Cortex of kidney (tissue), 1 donor: ENCODE measurements around the gene USP6NL.

Source experiments
- DNase-seq: peaks from one replicate; lab custom pipeline; 2025; lab: John Stamatoyannopoulos, UW

USP6NL gene

DNA sequence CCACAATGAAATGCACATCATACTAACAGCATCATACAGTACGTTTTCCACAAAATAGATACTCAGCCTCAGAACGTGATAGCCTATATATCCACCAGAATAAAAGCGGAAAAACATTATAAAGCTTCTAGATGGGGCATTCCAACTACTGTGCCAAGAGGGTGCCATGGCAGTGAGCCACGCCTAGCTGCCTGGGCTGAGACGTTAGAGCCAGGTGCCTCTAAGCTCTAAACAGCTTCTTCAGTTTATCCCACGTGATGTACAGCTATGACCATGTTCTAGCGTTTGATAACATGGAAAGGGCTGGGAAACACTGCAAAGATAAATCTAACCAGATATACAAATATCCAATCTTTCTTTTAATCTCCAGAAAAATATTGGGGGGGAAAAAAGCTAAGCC, 17.8 kb downstream of the USP6NL start:
- DNase-seq, result no peak

DNA sequence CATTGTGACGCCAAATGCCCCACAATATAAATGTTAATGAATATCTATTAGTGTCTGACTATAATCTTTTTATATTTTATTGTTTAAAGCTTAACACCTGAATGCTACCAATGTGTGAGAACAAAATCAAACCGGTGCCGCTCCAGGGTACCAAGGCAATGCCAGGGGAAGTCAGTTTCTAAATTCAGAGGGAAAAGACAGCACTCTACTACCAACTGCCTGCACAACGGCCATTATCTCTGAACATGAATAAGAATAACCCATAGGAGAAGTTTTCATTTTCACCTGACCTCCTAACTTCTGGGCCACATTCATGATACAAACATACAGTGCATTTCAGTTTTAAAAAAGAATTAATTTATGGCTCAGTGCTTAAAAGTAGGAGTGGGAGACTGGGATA, 21.7 kb downstream of the USP6NL start:
- no peak for DNase-seq

DNA sequence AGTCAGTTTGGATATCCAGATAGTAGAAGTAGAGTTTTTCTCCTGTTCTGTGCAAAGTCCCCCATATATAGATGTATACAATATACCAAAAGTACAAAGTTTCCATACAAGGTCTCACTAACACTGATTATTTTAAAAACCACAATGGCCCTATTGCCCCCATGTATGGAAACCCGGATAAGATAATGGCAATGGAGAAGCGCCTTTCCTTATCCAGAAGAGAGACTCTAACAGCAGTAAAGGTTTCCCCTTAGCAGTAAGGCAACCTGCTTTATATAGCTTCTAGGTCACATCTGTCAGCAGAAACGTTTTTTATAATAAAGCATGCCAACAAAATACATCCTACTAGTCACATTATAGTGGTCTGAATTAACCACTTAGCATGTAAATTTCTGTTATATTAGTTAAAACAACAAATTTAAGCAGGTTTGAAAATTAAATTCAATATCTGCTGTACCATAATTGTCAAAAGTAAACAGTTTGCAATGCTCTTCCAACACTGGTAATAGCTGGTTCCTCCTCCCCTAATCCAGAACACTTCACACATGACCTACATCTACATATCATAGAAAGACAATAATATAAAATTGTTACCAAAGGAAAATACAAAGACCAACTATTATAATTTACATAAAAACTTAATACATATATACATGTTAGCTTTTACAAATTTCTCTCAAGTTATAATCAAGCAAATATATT, 22.4 kb downstream of the USP6NL start:
- DNase-seq, result no peak

DNA sequence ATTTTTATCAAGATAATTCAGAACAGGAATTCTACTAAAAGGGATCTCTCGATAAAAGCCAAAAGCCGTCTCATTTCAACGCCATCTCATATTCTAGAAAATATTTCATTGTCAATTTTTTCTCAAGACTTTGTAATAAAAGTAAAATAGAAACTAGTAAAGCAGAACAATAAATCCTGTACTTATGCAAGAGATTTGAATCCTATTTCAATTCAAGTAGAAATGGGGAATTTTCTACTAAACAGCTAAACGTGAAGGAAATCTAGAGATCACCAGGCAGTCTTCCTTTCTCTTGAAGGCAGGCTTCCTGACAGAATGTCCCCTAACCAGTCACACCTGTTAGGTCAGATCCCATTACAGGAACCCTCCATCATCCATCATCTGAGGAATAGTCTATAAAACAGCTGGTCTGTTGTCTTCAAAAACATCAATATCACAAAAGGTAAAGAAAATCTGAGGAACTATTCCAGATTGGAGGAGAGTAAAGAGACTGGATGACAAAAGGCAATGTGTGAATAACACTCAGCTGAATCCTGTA, 23.7 kb downstream of the USP6NL start:
- no peak for DNase-seq

DNA sequence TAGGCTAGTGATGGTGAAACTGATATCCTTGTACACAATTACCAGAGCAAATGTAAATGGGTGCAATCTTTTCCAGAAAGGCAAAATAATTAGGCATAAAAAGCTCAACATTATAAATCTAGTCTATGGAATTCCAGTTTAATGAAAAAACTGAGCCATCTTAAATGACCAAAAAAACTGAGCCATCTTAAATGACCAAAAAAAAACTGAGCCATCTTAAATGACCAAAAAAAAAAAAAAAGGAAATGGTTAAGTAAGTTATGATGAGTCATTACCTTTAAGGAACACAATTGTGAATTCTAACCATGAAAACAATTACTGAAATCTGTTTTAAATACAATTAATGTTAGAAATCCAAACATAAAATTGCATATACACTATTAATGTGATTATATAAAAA, 25.3 kb downstream of the USP6NL start:
- DNase-seq, result no peak

DNA sequence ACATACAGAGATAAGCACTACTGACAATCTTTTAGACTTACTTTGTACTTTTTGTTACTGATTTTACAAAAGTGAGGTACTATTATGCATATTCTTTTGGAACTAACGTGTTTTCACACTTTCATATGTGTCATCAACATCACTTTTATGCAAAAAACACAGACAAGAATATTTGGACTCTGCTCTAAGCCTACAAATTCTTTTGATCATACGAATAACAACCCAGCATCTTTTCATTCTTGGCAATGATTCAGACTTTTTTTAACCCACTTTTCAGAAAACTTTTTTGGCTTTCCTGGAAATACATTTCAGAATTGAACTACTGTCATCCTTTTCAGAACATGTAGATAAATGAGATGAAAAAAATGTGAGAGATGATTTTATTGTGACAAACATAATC, 30.2 kb downstream of the USP6NL start:
- no peak for DNase-seq

GRCh38 chr10:11579885-11580284, 31.6 kb downstream of the USP6NL start:
- DNase-seq, result no peak

- DNase-seq, result no peak
Observed at GRCh38 chr10:11578802-11579255, 32.6 kb downstream of the USP6NL start.

DNA sequence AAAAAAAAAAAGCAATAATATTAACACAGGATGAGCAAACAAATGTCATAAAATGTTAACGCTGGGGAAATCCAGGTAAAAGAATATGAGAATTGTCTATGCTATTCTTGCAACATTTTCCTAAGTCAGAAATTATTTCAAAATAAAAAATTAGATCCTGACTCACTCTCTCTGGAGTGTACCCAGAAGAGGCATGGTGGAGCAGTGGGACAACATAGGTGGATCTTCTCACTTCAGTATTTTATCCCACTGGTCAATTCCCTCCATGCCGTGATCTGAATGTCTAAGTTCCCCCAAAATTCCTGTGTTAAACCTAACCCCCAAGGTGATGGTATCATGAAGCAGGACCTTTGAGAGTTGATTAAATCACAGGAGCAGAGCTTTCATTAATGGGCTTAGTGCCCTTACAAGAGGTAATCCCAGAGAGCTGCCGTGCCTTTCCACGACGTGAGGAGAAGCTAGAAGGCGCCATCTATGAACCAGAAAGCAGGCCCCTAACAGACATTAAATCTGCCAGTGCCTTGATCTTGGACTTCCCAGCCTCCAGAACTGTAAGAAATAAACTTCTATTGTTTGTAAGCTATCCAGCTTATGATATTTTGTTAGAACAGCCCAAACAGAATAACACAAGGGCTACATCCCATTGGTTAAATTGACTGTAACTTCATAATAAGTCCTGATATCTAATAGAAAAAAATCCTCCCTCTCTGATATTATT, 35.2 kb downstream of the USP6NL start:
- no peak for DNase-seq

GRCh38 chr10:11573497-11573896, 38.0 kb downstream of the USP6NL start:
- DNase-seq, result no peak

GRCh38 chr10:11570751-11571150, 40.7 kb downstream of the USP6NL start:
- DNase-seq, result no peak

DNA sequence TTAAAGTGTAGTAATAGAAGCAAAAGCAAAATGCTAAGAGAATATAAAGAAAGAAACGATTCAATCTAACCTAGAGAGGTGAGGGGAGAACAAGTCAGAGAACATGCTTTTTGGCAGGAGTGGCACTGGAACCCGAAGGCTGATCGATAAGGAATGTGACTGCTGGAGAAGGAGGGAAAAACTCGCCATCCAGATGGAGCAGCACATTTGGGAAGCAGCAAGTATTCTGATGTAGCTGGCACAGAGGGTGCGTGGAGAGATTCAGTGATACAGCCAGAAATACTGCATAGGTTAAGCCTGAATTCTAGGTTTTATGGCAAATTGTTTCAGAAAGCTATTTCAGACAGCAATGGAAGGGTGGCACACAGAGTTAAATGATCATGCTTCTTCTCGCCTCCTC, 42.0 kb downstream of the USP6NL start:
- no peak for DNase-seq

- no peak for DNase-seq
Observed at GRCh38 chr10:11568578-11568977, 42.9 kb downstream of the USP6NL start.

- no peak for DNase-seq
Observed at GRCh38 chr10:11564741-11565140, 46.7 kb downstream of the USP6NL start.

- no peak for DNase-seq
Observed at GRCh38 chr10:11563936-11564335, 47.5 kb downstream of the USP6NL start.

DNA sequence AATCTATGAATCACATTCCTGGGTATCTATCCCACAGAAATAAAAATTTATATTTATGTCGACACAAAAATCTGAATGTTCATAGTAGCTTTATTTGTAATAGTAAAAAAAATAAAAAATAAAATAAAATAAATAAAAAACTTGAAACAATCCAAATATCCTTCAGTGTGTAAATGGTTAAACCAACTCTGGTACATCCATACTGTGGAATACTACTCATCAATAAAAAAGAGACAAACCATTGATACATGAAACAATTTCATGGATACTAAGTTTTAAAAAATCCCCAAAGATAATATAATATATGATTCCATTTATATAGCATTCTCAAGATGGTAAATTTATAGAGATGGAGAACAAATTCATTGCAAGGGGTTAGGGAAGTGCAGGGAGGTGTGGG, 48.6 kb downstream of the USP6NL start:
- no peak for DNase-seq

- DNase-seq, result no peak
Observed at GRCh38 chr10:11560076-11560709, 51.3 kb downstream of the USP6NL start.

DNA sequence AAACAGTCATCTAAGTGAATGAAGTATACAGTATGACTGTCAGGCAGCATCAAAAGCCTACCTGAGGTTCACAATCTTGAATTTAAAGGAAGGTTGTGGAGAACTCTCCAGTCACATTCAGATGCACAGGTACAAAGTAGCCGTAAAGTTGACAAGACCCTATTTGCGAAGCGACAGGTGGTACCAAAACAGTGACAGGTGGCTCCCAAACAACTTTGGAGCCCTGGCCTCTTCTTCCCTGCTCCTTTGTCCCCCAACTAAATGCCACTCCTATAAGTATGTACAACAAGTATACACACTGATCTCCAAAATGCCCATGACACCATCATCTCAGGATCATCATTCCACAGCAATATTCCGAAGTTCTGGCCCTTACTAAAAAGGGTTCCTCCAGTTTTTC, 53.5 kb downstream of the USP6NL start:
- DNase-seq, result no peak

DNA sequence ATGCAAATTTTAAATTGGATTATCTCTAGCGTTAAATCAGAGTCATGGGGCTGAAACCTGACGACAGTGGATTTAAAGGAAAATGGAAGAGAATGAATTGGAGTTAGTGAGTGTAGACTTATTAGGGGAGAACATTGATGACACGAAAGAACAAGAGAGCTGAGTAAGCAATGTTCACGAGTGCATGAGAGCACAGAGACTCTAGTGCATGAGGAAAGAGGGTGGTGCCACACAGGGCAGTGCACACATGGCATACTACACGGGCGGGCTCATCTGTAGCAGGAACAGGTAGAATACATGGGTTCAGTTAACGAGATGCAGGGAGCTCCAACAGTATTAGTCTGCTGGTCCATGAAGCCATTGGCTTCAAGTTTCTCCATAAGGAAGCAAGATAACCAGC, 53.9 kb downstream of the USP6NL start:
- no peak for DNase-seq

- DNase-seq, result no peak
Observed at GRCh38 chr10:11555556-11555955, 55.9 kb downstream of the USP6NL start.

GRCh38 chr10:11553773-11554381, 57.6 kb downstream of the USP6NL start:
- DNase-seq, result no peak

- DNase-seq, result no peak
Observed at GRCh38 chr10:11551916-11552602, 59.4 kb downstream of the USP6NL start.
